GM12878 (cell line): Measurements from ENCODE around the gene C1GALT1C1L. TPM values are rescaled to one million over a fixed set of nuclear protein-coding genes. Genes with fewer than 3 reads are reported as not detected.

Experiments
- ATAC-seq: fragments of 200-7000 bp; cut with Tn5 transposase; 3 replicates; pipeline ENCODE4 v1.9.1; 2020; ENCODE audit warnings: mild to moderate bottlenecking, moderate library complexity
- BruUV-seq: library from RNA; stranded (reverse); fragments of 400-500 nt; replicated peaks from 2 replicates; lab custom pipeline; 2021; lab: Mats Ljungman, UMichigan
- CTCF ChIA-PET: fragments of 300-600 bp; sonication (Branson Sonifier 250); formaldehyde crosslinking; extraction: SDS; loops from one replicate; lab custom pipeline; 2021; ENCODE audit warnings: inconsistent platforms; lab: Yijun Ruan, JAX
- POLR2A ChIA-PET: fragments of 350-600 bp; formaldehyde crosslinking; extraction: SDS; loops from one replicate; lab custom pipeline; 2021; ENCODE audit warnings: inconsistent platforms; lab: Charles Lee
- RAD21 ChIA-PET: fragments of 300-600 bp; sonication (Branson Sonifier 250); formaldehyde crosslinking; loops from one replicate; lab custom pipeline; 2023; ENCODE audit warnings: antibody characterized with exemption; ENCODE audit not compliant: unreplicated experiment; lab: Charles Lee
- SMC1A ChIA-PET: fragments of 300-600 bp; sonication (Branson Sonifier 250); formaldehyde crosslinking; loops from one replicate; lab custom pipeline; 2023; ENCODE audit not compliant: unreplicated experiment, uncharacterized antibody; lab: Charles Lee
- DNase-seq: peaks from one replicate; pipeline ENCODE4 v3.0.0-alpha.2; 2011; ENCODE audit warnings: low read depth, low spot score
- FAIRE-seq: peaks from 3 replicates; lab custom pipeline; 2011; peaks lifted over from hg19 to GRCh38; lab: Jason Lieb, UNC
- H2AFZ ChIP-seq: 2 replicates; pipeline ENCODE4 v1.6.0; 2011; ENCODE audit warnings: low read depth, low read length, control low read depth; ENCODE audit not compliant: control insufficient read depth
- H3K27ac ChIP-seq: 2 replicates; pipeline ENCODE4 v1.5.1; 2011; ENCODE audit warnings: control low read depth; ENCODE audit not compliant: control insufficient read depth, insufficient read depth
- H3K27me3 ChIP-seq, 2 experiments: replicated peaks in 1 of 2; 2 replicates each; pipeline versions ENCODE4 v1.6.0 to v1.6.1; 2011; ENCODE audit warnings: low read length in 1 of 2; ENCODE audit not compliant: control insufficient read depth in 2 of 2, insufficient read depth in 2 of 2
- H3K36me3 ChIP-seq, 2 experiments: 2 replicates each; pipeline ENCODE4 v1.5.1; 2011; ENCODE audit warnings: low read length in 1 of 2; ENCODE audit not compliant: control insufficient read depth in 2 of 2, insufficient read depth in 2 of 2
- H3K4me1 ChIP-seq: 2 replicates; pipeline ENCODE4 v1.6.1; 2011; ENCODE audit warnings: mild to moderate bottlenecking, low read length, moderate library complexity, mixed read lengths; ENCODE audit not compliant: control insufficient read depth, insufficient read depth
- H3K4me2 ChIP-seq: 2 replicates; pipeline ENCODE4 v1.6.0; 2011; ENCODE audit warnings: control low read depth; ENCODE audit not compliant: control insufficient read depth, insufficient read depth
- H3K4me3 ChIP-seq: fragments of 200-600 bp; sonication (generic); 2 replicates; pipeline ENCODE4 v1.5.1; 2016
- H3K79me2 ChIP-seq: 2 replicates; pipeline ENCODE4 v1.6.0; 2011; ENCODE audit warnings: low read length; ENCODE audit not compliant: control insufficient read depth, insufficient read depth
- H3K9ac ChIP-seq: 2 replicates; pipeline ENCODE4 v1.8.0; 2011; ENCODE audit warnings: low read length, control low read depth, mixed read lengths; ENCODE audit not compliant: control insufficient read depth, insufficient read depth
- H3K9me3 ChIP-seq: replicated peaks from 3 replicates; pipeline ENCODE4 v1.5.1; 2011; ENCODE audit warnings: mild to moderate bottlenecking, low read length; ENCODE audit not compliant: control insufficient read depth, insufficient read depth
- H4K20me1 ChIP-seq: 2 replicates; pipeline ENCODE4 v1.6.0; 2011; ENCODE audit not compliant: control insufficient read depth, insufficient read depth
- CHD1 ChIP-seq: IDR thresholded peaks from 2 replicates; pipeline ENCODE4 v1.6.1; 2012; ENCODE audit warnings: low read depth, low read length, improper control_type of control experiment
- E2F8 ChIP-seq: fragments of 450-650 bp; IDR thresholded peaks from 2 replicates; pipeline ENCODE4 v1.6.1; 2018; ENCODE audit warnings: mild to moderate bottlenecking, low read depth, moderate library complexity; ENCODE audit not compliant: partially characterized antibody
- ETV6 ChIP-seq, 2 experiments: fragments of 450-650 bp in 1 of 2; IDR thresholded peaks in 1 of 2; conservative IDR thresholded peaks in 1 of 2; 2 replicates each; pipeline ENCODE4 v1.6.1; 2014; ENCODE audit warnings: antibody characterized with exemption in 1 of 2, borderline replicate concordance in 1 of 2, low read depth in 1 of 2, mild to moderate bottlenecking in 1 of 2, moderate library complexity in 1 of 2
- MEF2A ChIP-seq: IDR thresholded peaks from 2 replicates; pipeline ENCODE4 v1.6.1; 2011; ENCODE audit warnings: low read depth, mild to moderate bottlenecking, low read length, moderate library complexity; ENCODE audit not compliant: insufficient read depth
- MYC ChIP-seq: IDR thresholded peaks from 2 replicates; pipeline ENCODE4 v1.6.1; 2011; ENCODE audit warnings: mild to moderate bottlenecking, low read length, moderate library complexity, inconsistent platforms; ENCODE audit not compliant: insufficient read depth, insufficient replicate concordance, insufficient read length, severe bottlenecking
- RELA ChIP-seq: fragments of 450-650 bp; IDR thresholded peaks from 2 replicates; pipeline ENCODE4 v1.8.0; 2014; ENCODE audit warnings: borderline replicate concordance; ENCODE audit not compliant: partially characterized antibody
- SPI1 ChIP-seq: IDR thresholded peaks from 2 replicates; pipeline ENCODE4 v1.6.1; 2011; ENCODE audit warnings: low read depth, mild to moderate bottlenecking, low read length, moderate library complexity, borderline replicate concordance; ENCODE audit not compliant: insufficient read depth
- STAT3 ChIP-seq: IDR thresholded peaks from 2 replicates; pipeline ENCODE4 v1.6.1; 2011; ENCODE audit warnings: low read depth, low read length, improper control_type of control experiment
- TBL1XR1 ChIP-seq: IDR thresholded peaks from 2 replicates; pipeline ENCODE4 v1.6.1; 2012; ENCODE audit warnings: low read depth, low read length, improper control_type of control experiment
- ZBTB40 ChIP-seq: fragments of 450-650 bp; IDR thresholded peaks from 2 replicates; pipeline ENCODE4 v1.6.1; 2016; ENCODE audit warnings: mild to moderate bottlenecking, moderate library complexity, borderline replicate concordance
- WGBS: methylation state at CpG from one replicate; pipeline ENCODE4 v1.1.6; 2016; ENCODE audit warnings: low lambda C conversion rate; ENCODE audit not compliant: insufficient replicate concordance, insufficient coverage; ENCODE audit errors: missing lambda C conversion rate; 5-methylcytosine and 5-hydroxymethylcytosine counted together
- in situ Hi-C: fragments of 300-500 bp; cut with MboI; formaldehyde crosslinking; loops from 9 replicates; pipeline ENCODE4 v1.14.3; 2018; ENCODE audit warnings: mixed read lengths
- intact Hi-C: fragments of 100-400 bp; cut with micrococcal nuclease; formaldehyde crosslinking; loops from one replicate; pipeline ENCODE4 v1.14.2; 2022; ENCODE audit not compliant: unreplicated experiment
- polyA plus RNA-seq, 11 experiments: library from polyadenylated mRNA; depleted of rRNA in 4 of 11; unstranded in 6 of 11; stranded (reverse) in 5 of 11; fragments of >200 nt; fragmentation: Nextera tagmentation in 4 of 11; fragmentation: Illumina TruSeq in 1 of 11; extraction: Ambion mirVana in 4 of 11; extraction: Trizol in 1 of 11; gene quantifications; 1 replicate in 1 of 11; 2 replicates in 10 of 11; pipeline versions ENCODE4 v1.2.1 to v1.2.3, GENCODE V29; 2011 to 2016; ENCODE audit warnings: inconsistent platforms in 2 of 11, missing spikeins in 2 of 11, low read depth in 1 of 11
- total RNA-seq, 4 experiments: library from RNA; depleted of rRNA in 3 of 4; stranded (reverse); fragments of >200 nt in 3 of 4; fragmentation: Illumina TruSeq in 1 of 4; extraction: Trizol in 1 of 4; gene quantifications; 2 replicates each; pipeline versions ENCODE4 v1.2.1 to v1.2.3, GENCODE V29; 2013 to 2021

C1GALT1C1L gene
- total and polyA plus RNA-seq, 10 of the 15 experiments (the other 5 are each of a cell fraction or from before 2014, with no cell fraction given): not detected

- ChIA-PET RAD21 (no interaction called here), CTCF (interaction anchor here (0.6 to 0.9 kb wide), 2 partner anchors 18 to 951 kb away, joined by 3 read pairs; no protein-coding TSS in a partner anchor), SMC1A (interaction anchor here (0.7 to 0.9 kb wide), 3 partner anchors 10 to 18 kb away, joined by 3 read pairs; no protein-coding TSS in a partner anchor), POLR2A (no interaction called here)
- H3K4me3 ChIP-seq: no peak overlapping the region
- in situ Hi-C loops: no loop called here
- intact Hi-C loops: no loop called here
- no peaks in the 10 kb centered on the region for H4K20me1 ChIP-seq
- no TSS peak for BruUV-seq
- H3K4me2 ChIP-seq: no peak overlapping the region
- H3K27me3 ChIP-seq: 0 out of 4 replicates have a peak, but pooled peaks cover 0 to 4% of the 10 kb centered on the region in 2 experiments
- no peak for DNase-seq
- H2AFZ ChIP-seq: no peak overlapping the region
- FAIRE-seq: no peak
- no peak for ATAC-seq
- no peak for TF ChIP-seq SPI1
- no peak for TF ChIP-seq TBL1XR1
- no peak for TF ChIP-seq MYC
- TF ChIP-seq ZBTB40: no peak
- TF ChIP-seq ETV6 (conservative IDR thresholded peaks at IDR 0.05 in 1 of 2, IDR thresholded peaks at IDR 0.05 in 1 of 2; ENCODE audit: borderline replicate concordance in 1 of 2, low read depth in 1 of 2): no peak
- no peak for TF ChIP-seq STAT3
- TF ChIP-seq MEF2A: no peak
- no peak for TF ChIP-seq E2F8
- no peak for TF ChIP-seq CHD1
- no peak for TF ChIP-seq RELA
- WGBS: 11% methylated on average over 2 of the region's 2 CpGs
- H3K4me1 ChIP-seq: no peaks in the 10 kb centered on the region
- H3K79me2 ChIP-seq: no peaks in the 10 kb centered on the region
- H3K9me3 ChIP-seq: no peaks in the 10 kb centered on the region
- H3K27ac ChIP-seq: no peak overlapping the region
- no peak overlapping the region for H3K9ac ChIP-seq
- no peaks in the 10 kb centered on the region for H3K36me3 ChIP-seq
Observed at GRCh38 chr2:43689999-43690398, 13.8 kb upstream of the C1GALT1C1L start.
